GM19397 (cell line): Measurements from ENCODE around the gene UGT1A3.

Source experiments
- ATAC-seq: cut with Tn5 transposase; IDR thresholded peaks from one replicate; pipeline ENCODE4 v1.9.1; 2021; ENCODE audit warnings: mild to moderate bottlenecking, moderate library complexity; ENCODE audit not compliant: unreplicated experiment

UGT1A3 gene

GRCh38 chr2:233814056-233814835 is 85.4 kb downstream of the UGT1A3 start:
- ATAC-seq = no peak

DNA sequence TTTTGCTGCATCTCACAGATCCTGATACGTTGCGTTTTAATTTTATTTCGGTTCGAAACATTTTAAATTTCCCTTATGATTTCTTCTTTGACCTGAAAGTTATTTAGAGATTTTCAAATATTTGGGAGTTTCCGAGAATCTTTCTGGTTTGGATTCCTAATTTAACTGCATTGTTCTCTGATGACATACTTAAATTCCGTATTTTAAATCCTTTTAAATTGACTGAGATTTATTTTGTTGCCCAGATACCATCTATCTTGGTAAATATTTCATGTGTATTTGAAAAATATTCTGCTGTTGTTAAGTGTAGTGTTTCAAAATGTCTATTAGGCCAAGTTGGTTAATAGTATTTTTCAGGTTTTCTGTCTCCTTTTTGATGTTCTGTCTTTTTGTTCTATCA is 87.0 kb downstream of the UGT1A3 start:
- no peak for ATAC-seq

DNA sequence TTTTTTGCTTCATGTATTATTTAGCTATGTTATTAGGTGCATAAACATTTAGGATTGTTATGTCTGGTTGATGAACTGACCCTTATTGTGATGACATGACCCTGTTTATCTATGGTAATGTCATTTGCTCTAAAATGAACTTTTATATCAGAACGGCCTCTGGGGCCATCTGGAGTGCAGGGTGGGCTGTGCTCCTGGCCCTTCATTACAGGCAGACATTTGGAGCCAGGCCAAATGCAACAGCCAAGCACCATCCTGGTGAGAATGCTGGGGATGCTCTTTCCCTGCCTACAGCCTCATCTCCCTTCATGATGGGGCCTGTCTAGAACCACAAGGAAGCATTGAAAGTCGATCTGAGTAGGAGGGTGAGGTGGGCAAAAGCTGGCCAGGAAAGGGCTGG is 87.5 kb downstream of the UGT1A3 start:
- no peak for ATAC-seq

DNA sequence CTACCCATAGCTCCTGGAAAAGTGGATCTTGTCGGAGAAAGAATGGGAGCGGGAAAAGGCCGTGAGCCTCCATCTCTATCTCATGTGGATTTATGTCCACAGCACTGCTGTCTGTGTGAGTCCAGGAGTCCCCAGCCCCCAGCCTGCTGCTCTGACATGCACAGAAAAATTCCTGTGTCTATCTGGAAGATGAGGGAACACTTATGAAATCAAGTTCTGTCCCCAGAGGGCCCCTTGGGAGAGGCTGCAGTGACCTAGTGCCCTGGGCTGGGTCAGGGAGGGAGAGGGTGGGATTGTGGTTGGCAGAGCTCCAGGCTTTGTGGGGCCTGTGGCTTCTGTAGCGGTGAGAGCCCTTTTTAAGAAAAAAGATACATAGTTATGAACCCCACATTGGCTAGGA is 87.9 kb downstream of the UGT1A3 start:
- ATAC-seq = no peak

DNA sequence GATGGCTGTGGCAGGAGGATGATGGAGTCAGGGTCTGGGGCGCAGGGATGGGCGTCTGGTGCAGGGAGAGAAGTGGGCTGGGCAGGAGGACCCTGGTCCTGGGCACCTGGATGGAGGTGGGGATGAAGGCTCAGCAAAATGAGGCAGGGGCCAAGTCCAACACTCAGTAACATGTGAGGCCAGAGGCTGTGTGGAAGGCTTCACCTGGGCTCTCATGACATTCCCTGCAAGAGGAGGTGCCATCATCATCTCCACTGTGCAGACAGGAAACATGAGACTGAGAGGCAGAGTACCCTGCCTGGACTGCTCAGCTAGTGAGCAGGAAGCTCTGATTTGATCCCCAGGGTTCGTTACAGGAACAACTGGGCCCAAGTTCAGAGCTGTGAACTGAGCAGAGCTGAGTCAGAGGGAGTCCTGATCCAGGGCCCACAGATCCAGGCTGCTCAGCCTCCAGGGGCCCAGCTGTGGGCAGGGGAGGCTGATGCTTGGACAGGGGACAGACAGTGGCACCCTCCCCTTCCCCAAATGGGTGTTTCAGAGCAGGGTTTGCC is 88.6 kb downstream of the UGT1A3 start:
- no peak for ATAC-seq

DNA sequence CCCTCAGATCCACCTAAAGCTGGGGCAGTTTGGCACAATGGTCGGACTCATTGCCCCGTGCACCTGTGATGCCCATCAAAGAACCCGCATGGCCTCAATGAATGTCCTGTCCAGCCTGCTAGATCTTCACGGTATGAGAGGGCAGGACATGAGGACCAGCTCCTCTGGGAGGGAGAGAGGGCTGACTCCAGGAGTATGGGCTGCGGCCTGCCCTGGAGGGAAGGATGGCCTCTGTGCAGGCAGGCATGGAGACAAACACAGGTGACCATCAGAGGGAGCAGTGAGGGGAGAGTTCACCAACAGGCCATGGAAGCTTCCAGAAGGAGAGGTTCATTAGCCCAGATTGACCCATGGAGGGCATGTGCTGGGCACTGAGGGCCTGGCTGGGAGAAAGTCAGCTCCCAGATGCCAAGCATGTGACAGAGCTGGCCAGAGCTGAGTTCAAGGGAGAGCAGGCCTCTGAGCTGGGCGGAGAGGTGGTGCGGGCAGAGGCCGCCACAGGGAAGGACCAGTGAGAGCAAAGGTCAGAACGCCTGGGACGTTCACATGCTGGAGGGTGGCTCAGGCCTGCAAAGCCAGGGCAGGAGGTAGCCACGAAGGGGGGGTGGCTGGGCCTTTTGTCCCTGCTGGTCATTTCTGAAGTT is 89.3 kb downstream of the UGT1A3 start:
- ATAC-seq = no peak

GRCh38 chr2:233818639-233819621 is 90.1 kb downstream of the UGT1A3 start:
- ATAC-seq = no peak

DNA sequence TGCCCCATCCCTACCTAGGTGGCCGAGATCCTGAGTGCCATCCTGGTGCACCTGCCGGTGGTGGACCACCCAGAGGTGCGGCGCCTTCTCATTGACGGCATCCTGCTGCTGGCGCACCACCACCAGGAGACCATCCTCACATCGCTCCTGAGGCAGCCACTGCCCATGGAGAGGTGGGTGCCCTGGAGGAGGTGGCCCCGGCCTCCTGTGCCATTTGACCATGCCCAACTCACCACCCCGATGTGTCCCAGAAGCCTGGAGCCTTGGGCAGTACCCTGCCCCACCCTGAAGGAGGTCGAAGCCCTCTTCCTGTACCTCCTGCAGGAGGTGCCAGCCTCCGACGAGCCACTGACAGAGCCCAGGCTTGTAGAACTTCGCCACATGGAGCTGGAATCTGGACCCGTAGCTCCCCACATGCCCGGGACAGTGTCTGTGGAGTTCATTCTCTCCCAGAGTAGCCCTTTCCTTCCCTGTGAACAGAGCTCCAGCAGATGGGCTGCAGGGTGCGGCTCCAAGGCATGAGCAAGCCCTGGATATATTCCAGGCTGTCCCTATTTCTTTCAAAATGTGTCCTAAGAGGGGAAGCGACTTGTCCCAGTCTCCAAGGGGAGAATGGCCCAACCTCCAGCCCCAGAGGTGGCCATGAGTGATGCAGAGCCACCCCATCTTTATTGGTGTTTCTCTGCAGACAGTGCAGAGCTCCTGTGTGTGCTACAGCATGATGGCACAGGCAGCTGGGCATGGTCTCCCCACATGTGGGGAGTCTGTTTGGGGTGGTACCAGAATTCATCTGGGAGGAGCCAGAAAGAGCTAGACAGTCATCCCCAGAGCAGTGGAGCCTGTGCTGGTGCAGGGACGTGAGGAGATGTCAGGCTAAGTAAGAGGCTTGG is 91.3 kb downstream of the UGT1A3 start:
- ATAC-seq = no peak

- ATAC-seq = no peak
Observed at GRCh38 chr2:233820774-233821105, 91.9 kb downstream of the UGT1A3 start.

DNA sequence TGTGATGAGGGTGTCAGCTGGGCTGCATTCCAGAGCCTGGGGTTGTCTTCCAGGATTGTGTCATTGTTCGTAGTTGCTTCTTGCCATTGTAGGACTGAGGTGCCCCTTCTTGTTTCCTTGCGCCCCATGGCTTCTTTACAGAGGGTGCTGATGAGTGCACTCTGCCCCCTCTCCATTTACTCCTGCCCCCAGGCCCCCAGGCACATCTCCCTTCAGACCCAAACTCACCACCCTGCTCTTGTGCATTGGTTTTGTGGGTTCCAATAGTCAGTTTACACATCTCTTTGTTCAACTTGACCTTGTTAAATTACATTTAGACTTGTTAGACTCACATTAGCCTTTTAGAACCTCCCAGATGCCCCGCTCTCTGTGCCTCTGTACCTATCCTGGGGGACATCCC is 92.4 kb downstream of the UGT1A3 start:
- no peak for ATAC-seq

DNA sequence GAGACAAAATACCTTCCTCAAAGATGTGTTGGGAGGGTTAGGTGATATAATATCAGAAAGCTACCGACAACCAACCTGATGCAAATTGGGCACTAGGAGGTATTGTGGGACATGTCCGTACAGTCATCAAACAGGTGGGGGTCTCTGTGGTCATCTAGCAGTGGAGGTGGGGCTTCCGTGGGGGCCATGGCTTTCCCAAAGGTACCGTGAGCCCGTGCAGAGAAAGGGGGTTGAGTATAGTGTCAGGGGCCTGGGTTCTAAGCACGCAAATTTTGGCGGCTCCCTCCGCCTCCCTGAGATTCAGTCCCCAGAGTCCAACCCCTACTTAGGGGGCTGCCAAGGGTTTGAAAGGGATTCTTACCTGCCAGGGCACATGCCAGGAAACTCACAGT is 92.9 kb downstream of the UGT1A3 start:
- no peak for ATAC-seq

DNA sequence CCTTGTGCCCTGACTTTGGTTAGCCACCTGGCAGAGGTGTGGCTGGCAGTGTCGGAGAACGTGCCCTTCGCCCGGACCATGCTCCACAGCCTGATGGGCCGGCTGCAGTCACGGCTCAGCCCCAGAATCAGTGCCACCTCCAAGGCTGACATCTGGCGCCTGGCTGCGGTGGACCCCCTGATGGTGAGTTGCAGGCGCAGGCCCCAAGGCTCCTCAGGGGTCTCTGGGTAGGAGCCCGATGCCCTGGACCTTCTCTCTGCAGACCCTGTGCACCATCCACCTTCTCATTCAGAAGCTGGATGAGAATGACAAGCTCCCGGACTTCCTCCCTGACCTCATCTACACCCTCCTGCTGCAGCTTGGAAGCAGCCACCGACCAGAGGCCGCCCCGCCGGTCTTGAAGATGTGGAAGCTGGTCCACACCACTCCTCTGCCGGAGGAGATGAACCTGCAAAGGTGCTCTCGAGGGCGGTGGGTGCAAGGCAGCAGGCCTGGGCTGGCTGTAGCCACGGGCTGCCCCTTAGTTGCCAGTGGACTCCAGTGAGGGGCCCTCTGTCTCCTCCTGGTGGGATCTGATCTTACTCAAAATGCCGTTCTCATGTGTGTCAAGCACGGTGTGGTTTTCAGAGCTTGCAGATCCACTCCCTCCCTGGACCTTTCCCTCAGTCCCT is 93.4 kb downstream of the UGT1A3 start:
- ATAC-seq = no peak
